GM21526 (cell line): Measurements from ENCODE around the gene LRBA.
A peak's percentile ranks its signal among the peaks of the same experiment; 100 is the strongest.
"Not testable (repeated sequence)": the region's sequence is repeated elsewhere in the genome, so short reads cannot be mapped to it uniquely, and the experiment has no call there.

Source experiments
- ATAC-seq: cut with Tn5 transposase; IDR thresholded peaks from one replicate; pipeline ENCODE4 v1.9.1; 2021; ENCODE audit warnings: moderate library complexity; ENCODE audit not compliant: unreplicated experiment, low FRiP score

The LRBA gene

GRCh38 chr4:150391052-150391451, 624.0 kb downstream of the LRBA start:
- no peak for ATAC-seq

GRCh38 chr4:150390531-150390910, 624.6 kb downstream of the LRBA start:
- no peak for ATAC-seq

- no peak for ATAC-seq
Observed at GRCh38 chr4:150389896-150390530, 625.1 kb downstream of the LRBA start.

- ATAC-seq: no peak
Observed at GRCh38 chr4:150387981-150388380, 627.1 kb downstream of the LRBA start.

GRCh38 chr4:150386415-150386814, 628.7 kb downstream of the LRBA start:
- not testable (repeated sequence) for ATAC-seq

- no peak for ATAC-seq
Observed at GRCh38 chr4:150385606-150386005, 629.5 kb downstream of the LRBA start.

GRCh38 chr4:150384249-150384648, 630.8 kb downstream of the LRBA start:
- no peak for ATAC-seq

GRCh38 chr4:150382028-150382427, 633.1 kb downstream of the LRBA start:
- no peak for ATAC-seq

GRCh38 chr4:150381609-150382008, 633.5 kb downstream of the LRBA start:
- ATAC-seq: no peak

- ATAC-seq: no peak
Observed at GRCh38 chr4:150381036-150381435, 634.0 kb downstream of the LRBA start.

- ATAC-seq: no peak
Observed at GRCh38 chr4:150379454-150379853, 635.6 kb downstream of the LRBA start.

- no peak for ATAC-seq
Observed at GRCh38 chr4:150375025-150375424, 640.1 kb downstream of the LRBA start.

GRCh38 chr4:150371869-150372268, 643.2 kb downstream of the LRBA start:
- no peak for ATAC-seq

- no peak for ATAC-seq
Observed at GRCh38 chr4:150369434-150370380, 645.4 kb downstream of the LRBA start.

- no peak for ATAC-seq
Observed at GRCh38 chr4:150368667-150369066, 646.4 kb downstream of the LRBA start.

- ATAC-seq: no peak
Observed at GRCh38 chr4:150367326-150367725, 647.8 kb downstream of the LRBA start.

GRCh38 chr4:150366487-150366999, 648.5 kb downstream of the LRBA start:
- peak; percentile 82 for ATAC-seq

- ATAC-seq: no peak
Observed at GRCh38 chr4:150363721-150364688, 651.1 kb downstream of the LRBA start.

- ATAC-seq: no peak
Observed at GRCh38 chr4:150358691-150359090, 656.4 kb downstream of the LRBA start.

GRCh38 chr4:150357829-150358228, 657.3 kb downstream of the LRBA start:
- ATAC-seq: no peak
